SJSA1 (cell line): ENCODE data around the gene HDGF. TPM values are rescaled to one million over a fixed set of nuclear protein-coding genes. Genes with fewer than 3 reads are reported as not detected.
"Not testable (repeated sequence)": the region's sequence is repeated elsewhere in the genome, so short reads cannot be mapped to it uniquely, and the experiment has no call there.

Experiments used
- DNase-seq, 2 experiments: peaks; one replicate each; pipeline ENCODE4 v3.0.0-alpha.2; 2015 to 2020; ENCODE audit warnings: low spot score in 2 of 2, low read depth in 1 of 2
- H3K27ac ChIP-seq: fragments of 250-450 bp; sonication (Bioruptor Pico); 2 replicates; pipeline ENCODE4 v1.5.1; 2020; ENCODE audit warnings: mild to moderate bottlenecking, moderate library complexity
- H3K27me3 ChIP-seq: fragments of 250-450 bp; sonication (Bioruptor Pico); replicated peaks from 2 replicates; pipeline ENCODE4 v1.5.1; 2020; ENCODE audit warnings: mild to moderate bottlenecking, moderate library complexity
- H3K36me3 ChIP-seq: fragments of 250-450 bp; sonication (Bioruptor Pico); 2 replicates; pipeline ENCODE4 v1.5.1; 2020; ENCODE audit warnings: mild to moderate bottlenecking
- H3K4me1 ChIP-seq: fragments of 250-450 bp; sonication (Bioruptor Pico); replicated peaks from 2 replicates; pipeline ENCODE4 v1.6.1; 2021; ENCODE audit warnings: mild to moderate bottlenecking
- H3K4me3 ChIP-seq: fragments of 250-450 bp; sonication (Bioruptor Pico); 2 replicates; pipeline ENCODE4 v1.5.1; 2020; ENCODE audit warnings: mild to moderate bottlenecking
- H3K9me3 ChIP-seq: fragments of 250-450 bp; sonication (Bioruptor Pico); replicated peaks from 2 replicates; pipeline ENCODE4 v1.5.1; 2020; ENCODE audit warnings: mild to moderate bottlenecking
- total RNA-seq: library from RNA; depleted of rRNA; stranded (reverse); fragments of >200 nt; shearing (Covaris generic); gene quantifications from 2 replicates; pipeline ENCODE4 v1.2.3, GENCODE V29; 2014

Gene HDGF
- total RNA-seq, 1 experiment from 2014 or later = 324 TPM

GRCh38 chr1:156757572-156758253 lies 6.2 kb upstream of the HDGF start:
- not testable (repeated sequence) for H3K27me3 ChIP-seq, H3K4me3 ChIP-seq, DNase-seq, H3K9me3 ChIP-seq, H3K4me1 ChIP-seq, H3K27ac ChIP-seq, H3K36me3 ChIP-seq

- H3K27ac ChIP-seq = no peak overlapping the region
- no peak overlapping the region for H3K4me3 ChIP-seq
- DNase-seq = no peak
- no peaks in the 10 kb centered on the region for H3K9me3 ChIP-seq
- peaks cover 4% of the 10 kb centered on the region for H3K36me3 ChIP-seq
- no peaks in the 10 kb centered on the region for H3K27me3 ChIP-seq
- H3K4me1 ChIP-seq = peaks cover 3% of the 10 kb centered on the region; the same call in 1 of the 2 replicates
Observed at GRCh38 chr1:156756355-156756754, 4.9 kb upstream of the HDGF start.

GRCh38 chr1:156755527-156755950 lies 4.1 kb upstream of the HDGF start:
- no peak overlapping the region for H3K4me3 ChIP-seq
- H3K27ac ChIP-seq = no peak overlapping the region
- H3K9me3 ChIP-seq = no peaks in the 10 kb centered on the region
- H3K36me3 ChIP-seq = peaks cover 10% of the 10 kb centered on the region
- no peaks in the 10 kb centered on the region for H3K27me3 ChIP-seq
- DNase-seq = no peak
- peaks cover 3% of the 10 kb centered on the region; the same call in 1 of the 2 replicates for H3K4me1 ChIP-seq

- peaks cover 15% of the 10 kb centered on the region for H3K4me1 ChIP-seq
- H3K36me3 ChIP-seq = peaks cover 23% of the 10 kb centered on the region
- no peak for DNase-seq
Observed at GRCh38 chr1:156754219-156754618, 2.7 kb upstream of the HDGF start.

GRCh38 chr1:156752843-156753482 lies 1.5 kb upstream of the HDGF start:
- Histone ChIP-seq H3K9me3 (no peaks in the 10 kb centered on the region), H3K4me1 (peaks cover 27% of the 10 kb centered on the region), H3K27ac (peak overlapping the region; percentile 80; the same call in 1 of the 2 replicates), H3K27me3 (no peaks in the 10 kb centered on the region), H3K36me3 (peaks cover 35% of the 10 kb centered on the region), H3K4me3 (peak overlapping the region; percentile 82)
- no peak for DNase-seq

More at GRCh38 chr1:156754219-156754618, 2.7 kb upstream of the HDGF start:
- H3K9me3 ChIP-seq = no peaks in the 10 kb centered on the region
- no peaks in the 10 kb centered on the region for H3K27me3 ChIP-seq
- no peak overlapping the region for H3K27ac ChIP-seq
- H3K4me3 ChIP-seq = no peak overlapping the region

GRCh38 chr1:156751757-156752481 lies 444 bp upstream of the HDGF start:
- DNase-seq = peak; percentile 82 to 99
- H3K27ac ChIP-seq = peak overlapping the region; percentile 80
- peaks cover 36% of the 10 kb centered on the region for H3K4me1 ChIP-seq
- H3K9me3 ChIP-seq = no peaks in the 10 kb centered on the region
- H3K36me3 ChIP-seq = peaks cover 42% of the 10 kb centered on the region
- peak overlapping the region; percentile 82 for H3K4me3 ChIP-seq
- no peaks in the 10 kb centered on the region for H3K27me3 ChIP-seq

- Histone ChIP-seq H3K4me1 (peaks cover 46% of the 10 kb centered on the region), H3K9me3 (no peaks in the 10 kb centered on the region), H3K27me3 (no peaks in the 10 kb centered on the region), H3K4me3 (peak overlapping the region; percentile 82), H3K27ac (peak overlapping the region; percentile 100), H3K36me3 (peaks cover 48% of the 10 kb centered on the region)
- peak in 1 of 2 experiments; percentile 41 for DNase-seq
Observed at GRCh38 chr1:156750711-156751450, 594 bp downstream of the HDGF start.

GRCh38 chr1:156750191-156750672 lies 1.2 kb downstream of the HDGF start:
- DNase-seq = peak in 1 of 2 experiments; percentile 28
- Histone ChIP-seq H3K9me3 (no peaks in the 10 kb centered on the region), H3K4me1 (peaks cover 49% of the 10 kb centered on the region), H3K27ac (peak overlapping the region; percentile 100), H3K27me3 (no peaks in the 10 kb centered on the region), H3K36me3 (peaks cover 54% of the 10 kb centered on the region), H3K4me3 (peak overlapping the region; percentile 82)

- Histone ChIP-seq H3K36me3 (peaks cover 61% of the 10 kb centered on the region), H3K27me3 (no peaks in the 10 kb centered on the region), H3K9me3 (no peaks in the 10 kb centered on the region), H3K4me1 (peaks cover 49% of the 10 kb centered on the region), H3K27ac (peak overlapping the region; percentile 100), H3K4me3 (peak overlapping the region; percentile 82)
- no peak for DNase-seq
Observed at GRCh38 chr1:156749419-156750118, 1.9 kb downstream of the HDGF start.

GRCh38 chr1:156748670-156749418 lies 2.6 kb downstream of the HDGF start:
- Histone ChIP-seq H3K27me3 (no peaks in the 10 kb centered on the region), H3K36me3 (peaks cover 65% of the 10 kb centered on the region), H3K4me3 (peak overlapping the region; percentile 82), H3K9me3 (no peaks in the 10 kb centered on the region), H3K27ac (peak overlapping the region; percentile 100), H3K4me1 (peaks cover 49% of the 10 kb centered on the region)
- DNase-seq = peak; percentile 56 to 59

GRCh38 chr1:156747742-156748669 lies 3.5 kb downstream of the HDGF start:
- Histone ChIP-seq H3K27me3 (no peaks in the 10 kb centered on the region), H3K36me3 (peaks cover 73% of the 10 kb centered on the region), H3K27ac (peak overlapping the region; percentile 100), H3K4me3 (peak overlapping the region; percentile 82), H3K4me1 (peaks cover 49% of the 10 kb centered on the region), H3K9me3 (no peaks in the 10 kb centered on the region)
- peak in 1 of 2 experiments; percentile 44 for DNase-seq
